ENCODE measurements around the gene ARMC3.
"Not testable (repeated sequence)": the region's sequence is repeated elsewhere in the genome, so short reads cannot be mapped to it uniquely, and the experiment has no call there.

The ARMC3 gene

DNA sequence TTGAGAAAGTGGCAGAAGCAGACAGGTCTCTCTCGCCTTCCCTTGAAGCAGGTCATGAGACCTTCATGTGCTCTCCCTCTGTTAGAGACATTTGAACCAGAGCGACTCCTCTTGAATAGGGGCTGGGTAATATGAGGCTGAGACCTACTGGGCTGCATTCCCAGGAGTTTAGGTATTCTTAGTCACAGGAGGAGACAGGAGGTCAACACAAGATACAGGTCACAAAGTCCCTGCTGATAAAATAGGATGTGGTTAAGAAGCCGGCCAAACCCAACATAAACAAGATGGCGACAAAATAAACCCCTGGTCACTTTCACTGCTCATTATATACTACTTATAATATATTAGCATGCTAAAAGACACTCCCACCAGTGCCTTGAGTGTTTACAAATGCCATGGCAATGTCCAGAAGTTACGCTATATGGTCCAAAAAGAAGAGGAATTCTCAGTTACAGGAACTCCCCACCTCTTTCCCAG lies 124.0 kb downstream of the ARMC3 start:
- DNase-seq, result no peak

GRCh38 chr10:23053036-23053435 lies 125.2 kb downstream of the ARMC3 start:
- DNase-seq, result peak; percentile 44

DNA sequence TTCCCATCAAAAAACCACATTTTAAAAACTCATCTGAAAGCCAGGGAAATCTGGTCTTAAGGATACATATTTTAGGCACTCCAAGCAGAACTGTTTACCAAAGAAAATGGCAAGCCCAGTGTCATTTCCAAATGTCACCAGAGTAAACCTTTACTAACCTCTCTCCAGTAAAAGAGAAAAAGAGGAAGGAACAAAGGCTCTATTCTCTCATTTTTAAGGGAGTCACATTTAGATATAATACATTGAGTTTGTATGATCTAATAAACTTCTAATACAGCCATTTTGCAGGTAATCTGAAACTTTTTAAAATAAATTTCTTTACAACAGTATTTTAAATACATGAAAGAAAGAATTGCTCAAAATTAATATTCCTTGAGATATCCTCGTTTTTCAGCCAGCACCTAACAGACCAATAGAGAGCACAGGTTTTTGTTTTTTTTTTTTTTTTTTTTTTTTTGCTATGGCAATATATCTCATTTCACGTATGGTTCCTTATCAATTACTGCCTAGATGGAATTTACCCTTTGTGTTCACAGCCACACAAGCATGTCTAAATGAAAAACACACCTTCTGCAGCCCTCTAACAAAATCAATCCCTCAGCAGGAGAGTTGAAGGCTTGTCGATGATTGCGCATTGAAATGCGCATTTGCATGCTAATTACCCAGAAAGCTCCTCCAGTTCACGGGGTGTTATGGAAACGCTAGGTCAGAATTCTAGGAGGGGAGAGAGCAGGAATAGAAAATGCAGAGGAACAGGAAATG lies 127.8 kb downstream of the ARMC3 start:
- no peak for DNase-seq

DNA sequence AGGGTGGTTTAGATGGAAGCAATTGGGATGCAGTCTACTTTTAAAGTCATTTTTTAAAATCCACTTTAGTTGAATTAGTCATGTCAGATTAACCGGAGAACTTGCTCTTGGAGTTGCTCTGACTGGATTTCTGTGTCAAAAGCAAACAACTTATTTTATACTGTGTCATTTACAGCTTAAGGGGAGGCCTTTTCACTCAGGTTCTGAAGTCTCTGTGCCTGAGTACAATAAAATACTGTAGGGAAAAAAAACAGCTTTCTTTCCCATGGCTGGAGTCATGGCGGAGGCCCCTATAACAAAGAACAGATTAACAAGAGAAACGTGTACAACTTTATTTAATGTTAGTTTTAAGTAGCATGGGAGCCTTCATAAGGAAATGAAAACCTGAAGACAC lies 128.3 kb downstream of the ARMC3 start:
- no peak for DNase-seq

- DNase-seq, result no peak
These were observed 130.5 kb downstream of the ARMC3 start for GRCh38 chr10:23058366-23058765.

- DNase-seq, result no peak
These were observed 133.1 kb downstream of the ARMC3 start for GRCh38 chr10:23060918-23061317.

GRCh38 chr10:23063045-23063972 lies 135.5 kb downstream of the ARMC3 start:
- no peak for DNase-seq

DNA sequence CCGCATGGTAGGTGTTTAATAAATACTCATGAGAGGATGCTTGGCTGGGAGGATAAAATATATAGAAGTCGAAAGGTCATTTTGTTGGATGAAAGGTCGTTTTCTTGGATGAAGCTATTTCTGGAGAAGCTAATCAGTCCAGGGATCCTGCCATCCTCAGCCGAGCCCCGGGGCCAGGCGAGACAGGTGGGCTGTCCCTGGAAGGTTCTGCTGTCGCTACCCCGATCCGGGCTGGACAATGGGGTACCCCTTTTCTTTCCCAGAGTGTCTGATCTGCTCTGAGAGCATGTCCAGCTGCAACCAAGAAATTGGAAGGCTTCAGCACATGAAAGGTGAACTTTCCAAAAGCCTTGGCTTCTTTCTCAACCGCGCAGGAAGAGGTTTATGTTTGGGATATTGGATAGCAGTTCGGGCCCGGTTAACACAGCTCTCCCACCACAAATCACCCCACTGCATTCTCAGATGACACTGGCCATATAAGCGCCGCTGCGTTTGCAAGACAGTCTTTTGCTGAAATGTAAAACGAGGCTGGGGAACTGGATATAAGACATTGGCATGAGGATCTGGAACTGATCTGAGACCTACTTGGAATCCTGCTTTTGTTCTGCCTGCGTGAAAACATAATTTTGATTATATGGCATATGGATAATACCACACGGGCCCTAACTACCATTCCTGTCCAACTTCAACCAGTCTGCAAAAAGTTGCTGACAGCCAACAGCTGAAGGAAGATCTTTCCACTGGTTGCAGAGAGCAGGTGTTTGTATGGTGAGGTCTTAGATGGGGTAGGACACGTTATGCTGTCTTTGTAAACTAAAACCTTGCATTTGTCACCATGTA lies 136.3 kb downstream of the ARMC3 start:
- no peak for DNase-seq

DNA sequence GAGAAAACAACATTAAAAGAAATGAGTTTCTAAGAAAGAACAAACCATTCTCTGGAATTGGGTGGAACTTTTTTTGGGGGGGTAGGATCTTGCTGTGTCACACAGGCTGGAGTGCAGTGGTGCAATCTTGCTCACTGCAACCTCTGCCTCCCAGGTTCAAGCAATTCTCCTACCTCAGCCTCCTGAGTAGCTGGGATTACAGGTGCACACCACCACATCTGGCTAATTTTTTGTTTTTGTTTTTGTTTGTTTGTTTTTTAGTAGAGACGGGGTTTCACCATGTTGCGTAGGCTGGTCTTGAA lies 136.9 kb downstream of the ARMC3 start:
- not testable (repeated sequence) for DNase-seq

DNA sequence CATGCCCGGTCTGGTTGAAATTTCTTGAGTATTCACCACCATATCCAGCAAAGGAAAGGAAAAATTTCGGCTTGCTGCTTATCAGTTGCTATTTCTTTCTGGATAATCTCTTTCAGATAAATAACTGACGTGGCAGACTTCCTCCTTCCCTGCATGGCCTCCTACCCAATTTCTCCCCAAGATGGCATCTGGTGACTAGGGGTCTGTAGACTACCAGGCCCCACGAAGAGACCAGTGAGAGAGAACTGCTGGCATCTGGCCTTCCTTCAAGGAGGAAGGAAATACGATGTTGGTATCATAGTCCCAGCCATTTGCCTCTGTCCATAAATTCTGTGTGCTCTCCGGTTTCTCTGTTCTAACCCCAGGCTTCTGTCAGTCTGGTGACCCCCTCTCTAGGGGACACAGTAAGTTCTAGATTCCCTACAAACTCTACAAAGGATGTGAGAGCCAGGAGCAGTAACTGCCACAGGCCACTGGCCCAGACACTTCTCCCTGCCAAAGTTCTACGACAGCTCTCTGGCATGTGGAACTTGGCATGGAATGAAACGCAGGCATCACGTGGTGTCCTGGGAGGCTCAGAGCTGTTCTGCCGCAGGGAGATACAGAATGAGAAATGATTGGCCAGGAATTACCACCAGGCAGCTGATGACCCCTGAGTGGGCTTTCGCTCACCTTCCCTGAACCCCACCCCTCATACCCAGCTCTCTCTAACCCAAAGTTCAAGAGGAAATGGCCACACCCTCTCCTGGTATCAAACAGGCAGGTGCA lies 137.5 kb downstream of the ARMC3 start:
- no peak for DNase-seq

- no peak for DNase-seq
These were observed 139.5 kb downstream of the ARMC3 start for GRCh38 chr10:23067337-23067736.

DNA sequence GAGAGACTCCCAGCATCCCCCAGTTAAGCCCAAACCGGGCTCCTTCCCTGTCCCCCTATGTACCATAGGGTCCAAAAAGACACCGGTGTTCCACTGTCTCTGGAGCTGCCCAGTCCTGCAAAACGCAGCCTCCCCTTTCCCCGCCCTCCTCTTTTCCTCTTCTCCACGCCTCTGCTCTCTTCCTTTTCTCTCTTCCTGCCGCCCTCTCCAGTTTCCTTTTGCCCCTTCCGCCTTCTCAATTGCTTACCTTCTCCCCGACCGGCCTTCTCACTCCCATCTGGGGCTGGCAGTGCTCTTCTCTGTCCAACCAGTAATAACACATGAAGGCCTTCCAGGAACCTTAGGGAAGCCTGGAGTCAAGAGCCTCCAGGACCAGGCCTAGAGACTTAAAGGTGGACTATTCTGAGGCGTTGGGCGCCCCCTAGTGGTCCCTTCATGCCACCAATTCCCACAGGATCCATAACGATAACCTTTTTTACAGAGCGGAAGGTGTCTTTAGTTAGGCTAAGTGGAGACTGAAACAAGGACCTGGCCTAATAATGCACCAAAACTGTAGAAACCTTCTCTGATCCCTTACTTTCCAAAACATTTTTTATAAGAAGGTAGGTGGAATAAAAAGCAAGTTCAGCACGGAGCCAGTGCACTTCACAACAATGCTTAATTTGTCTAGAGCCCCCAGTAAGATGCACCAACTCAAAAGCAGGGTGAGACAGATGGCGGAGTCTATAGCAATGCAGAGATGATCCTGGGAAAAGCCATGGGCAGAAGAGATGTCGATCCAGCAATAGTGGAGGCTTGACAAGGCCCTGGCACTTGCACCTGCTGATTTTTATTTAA lies 140.3 kb downstream of the ARMC3 start:
- peak; percentile 93 for DNase-seq

DNA sequence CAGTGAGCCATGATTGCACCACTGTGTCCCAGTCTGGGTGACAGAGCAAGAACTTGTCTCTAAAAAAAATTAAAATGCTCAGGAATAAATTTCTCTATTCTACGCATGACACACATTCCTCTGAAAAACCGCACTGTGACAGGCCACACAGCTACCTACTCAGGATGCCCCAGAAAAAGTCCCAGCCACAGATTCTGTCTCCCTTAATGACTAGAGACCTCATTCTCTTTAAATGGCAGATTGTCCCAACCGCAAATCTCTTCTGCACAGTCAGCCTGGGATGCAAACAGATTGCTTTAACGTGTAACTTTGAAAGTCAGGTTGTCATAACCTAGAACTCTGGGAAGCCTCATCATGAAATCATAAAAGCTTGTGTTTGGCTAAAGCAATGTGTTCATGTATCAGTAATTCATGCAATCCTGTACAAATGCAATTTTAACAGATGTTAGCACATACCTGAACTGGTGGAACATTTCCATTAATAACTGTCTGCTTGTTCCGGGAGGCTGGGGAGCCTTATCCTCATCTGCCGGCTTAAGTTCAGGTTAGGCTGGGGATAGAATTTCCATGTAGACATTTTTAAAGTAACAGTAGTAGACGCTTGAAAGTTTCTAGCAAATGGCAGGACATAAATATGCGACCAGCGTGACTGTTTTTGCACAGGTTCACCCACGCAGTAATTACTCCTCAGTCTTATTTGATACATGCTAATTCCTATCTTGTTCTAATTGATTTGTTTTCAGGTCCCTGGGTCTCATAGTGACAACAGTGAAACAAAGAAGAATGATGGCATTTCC lies 141.4 kb downstream of the ARMC3 start:
- no peak for DNase-seq

- DNase-seq, result not testable (repeated sequence)
These were observed 142.4 kb downstream of the ARMC3 start for GRCh38 chr10:23070092-23070912.

DNA sequence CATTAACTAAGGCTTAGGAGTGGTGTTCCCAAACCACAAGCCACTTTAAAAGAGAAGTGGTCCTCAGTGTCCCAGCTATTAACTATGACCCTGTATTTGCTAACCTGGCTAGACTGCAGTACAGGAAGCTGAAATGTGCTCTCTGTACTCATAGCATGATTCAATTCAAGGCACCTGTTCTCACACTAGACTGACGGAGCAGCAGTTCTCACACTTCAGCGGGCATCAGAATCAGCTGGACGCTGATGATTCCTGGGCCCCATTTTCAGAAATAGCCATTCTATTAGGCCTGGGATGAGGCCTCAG lies 143.0 kb downstream of the ARMC3 start:
- no peak for DNase-seq

DNA sequence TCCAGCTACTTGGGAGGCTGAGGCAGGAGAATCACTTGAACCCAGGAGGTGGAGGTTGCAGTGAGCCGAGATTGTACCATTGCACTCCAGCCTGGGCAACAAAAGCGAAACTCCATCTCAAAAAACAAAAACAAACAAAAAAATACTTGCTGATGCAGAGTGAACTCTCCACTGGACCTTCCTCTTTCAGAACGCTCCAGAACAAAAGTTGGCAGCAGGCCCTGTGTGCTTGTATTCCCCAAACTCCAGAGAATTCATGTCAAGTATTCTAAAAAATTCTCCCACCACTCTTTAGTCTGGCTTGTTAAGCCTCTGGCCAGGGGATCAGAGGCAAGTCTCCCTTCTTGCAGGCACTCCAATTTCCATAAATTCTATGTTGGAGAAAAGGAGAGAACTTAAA lies 144.7 kb downstream of the ARMC3 start:
- DNase-seq, result not testable (repeated sequence)

GRCh38 chr10:23073527-23073926 lies 145.7 kb downstream of the ARMC3 start:
- DNase-seq, result no peak

DNA sequence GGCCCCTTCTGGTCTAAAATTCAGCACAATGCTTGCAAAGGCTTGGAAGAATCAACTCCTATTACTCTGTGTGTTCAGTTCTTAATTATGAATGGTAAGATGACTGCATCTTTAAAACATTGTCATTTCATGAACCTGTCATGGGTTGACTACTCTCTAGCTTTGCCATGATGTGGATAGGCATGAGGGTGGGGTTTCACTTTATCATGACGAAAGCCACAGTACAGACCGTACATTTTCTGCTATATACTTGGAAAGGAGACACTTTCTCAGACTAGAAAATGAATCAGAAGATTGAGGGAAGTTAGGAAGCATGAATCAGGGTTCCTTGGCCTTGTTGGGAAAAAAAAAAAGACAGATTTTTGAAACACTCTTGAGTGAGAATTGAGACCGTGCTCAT lies 147.8 kb downstream of the ARMC3 start:
- DNase-seq, result no peak

- DNase-seq, result no peak
These were observed 150.3 kb downstream of the ARMC3 start for GRCh38 chr10:23078114-23078513.

DNA sequence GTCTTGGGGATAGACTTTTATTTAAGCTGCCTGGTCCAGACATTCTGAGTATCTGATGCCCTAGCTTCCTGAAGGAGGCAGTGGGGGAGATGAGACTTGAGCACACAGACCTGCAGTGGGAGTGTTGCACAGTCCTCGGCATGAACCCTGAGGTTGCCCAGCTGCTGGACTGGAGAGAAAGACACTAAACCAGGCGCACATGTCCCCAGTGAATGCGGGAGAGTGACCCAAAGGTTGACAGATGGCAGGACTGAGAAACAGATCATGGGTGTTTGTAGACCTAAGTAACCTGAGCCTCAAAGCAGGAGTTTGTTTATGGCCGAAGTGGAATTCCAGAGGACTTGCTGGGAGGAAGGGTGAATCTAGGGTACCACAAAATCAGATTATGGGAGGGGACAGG lies 151.8 kb downstream of the ARMC3 start:
- DNase-seq, result peak; percentile 62

Data from DMS53 (cell line).